SW480 (cell line): Measurements from ENCODE around the gene TIMM13.
A peak's percentile ranks its signal among the peaks of the same experiment; 100 is the strongest.
"Not testable (repeated sequence)": the region's sequence is repeated elsewhere in the genome, so short reads cannot be mapped to it uniquely, and the experiment has no call there.

ENCODE experiments used
- DNase-seq: peaks from one replicate; pipeline ENCODE4 v3.0.0-alpha.2; 2016; ENCODE audit warnings: low spot score

Gene TIMM13

DNA sequence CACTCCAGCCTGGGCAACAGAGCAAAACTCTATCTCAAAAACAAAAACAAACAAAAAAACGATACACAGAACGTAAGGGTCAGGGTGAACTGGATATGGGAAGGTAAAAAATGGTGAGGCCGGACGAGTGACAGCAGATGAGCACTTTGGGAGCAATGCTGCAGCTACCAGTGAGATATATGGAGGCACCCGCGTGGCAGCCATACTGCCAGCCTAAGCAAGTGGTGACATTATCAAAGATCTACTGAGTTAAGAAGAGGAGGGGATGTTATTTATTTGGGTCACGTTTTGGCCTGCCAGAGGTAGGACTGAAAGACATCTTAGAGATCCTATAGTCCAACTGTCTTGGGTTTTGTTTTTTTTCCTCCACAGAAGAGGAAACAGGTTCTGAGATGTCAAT lies 14.2 kb downstream of the TIMM13 start:
- no peak for DNase-seq

DNA sequence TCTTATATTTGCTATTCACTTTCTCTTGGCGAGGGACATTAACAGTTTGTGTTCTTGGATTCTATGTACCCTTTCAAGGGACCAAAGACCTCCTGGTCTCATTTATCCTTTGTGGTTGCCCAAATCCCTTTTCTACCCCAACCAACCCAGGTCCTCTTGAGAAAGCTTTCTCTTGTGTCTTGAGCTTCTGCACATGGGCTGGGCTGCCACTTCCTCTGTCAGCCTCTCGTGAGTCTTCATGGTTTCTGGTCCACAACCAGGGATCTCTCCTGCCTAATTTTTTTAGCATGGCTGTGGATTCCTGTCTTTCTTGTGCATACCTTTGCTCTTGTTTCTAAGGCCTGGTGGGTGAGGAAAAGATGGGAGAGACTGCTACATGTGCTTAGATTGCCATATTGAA lies 14.9 kb downstream of the TIMM13 start:
- no peak for DNase-seq

GRCh38 chr19:2411709-2412108 lies 15.7 kb downstream of the TIMM13 start:
- no peak for DNase-seq

GRCh38 chr19:2410023-2410422 lies 17.4 kb downstream of the TIMM13 start:
- DNase-seq, result no peak

DNA sequence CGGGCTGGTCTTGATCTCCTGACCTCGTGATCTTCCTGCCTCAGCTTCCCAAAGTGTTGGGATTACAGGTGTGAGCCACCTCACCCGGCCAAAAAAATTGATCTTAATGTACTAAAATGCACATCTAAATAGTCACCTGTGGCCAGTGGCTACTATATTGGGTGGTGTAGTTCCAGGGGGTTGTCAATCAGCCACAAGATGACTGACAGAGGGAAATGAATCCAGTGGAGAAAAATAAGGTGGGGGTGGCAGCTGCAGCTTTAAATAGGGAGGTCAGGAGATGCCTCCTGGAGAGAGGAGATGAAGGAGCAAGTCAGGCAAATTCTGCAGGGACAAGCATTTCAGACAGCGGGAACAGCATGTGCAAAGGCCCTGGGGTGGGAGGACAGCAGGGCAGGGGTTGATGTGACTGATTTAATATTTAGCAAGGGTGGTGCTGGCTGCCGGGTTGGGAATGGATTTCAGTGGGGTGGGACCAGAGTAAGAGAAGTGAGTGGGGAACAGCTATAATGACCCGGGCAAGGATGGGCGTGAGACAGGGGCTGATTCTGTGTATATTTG lies 18.0 kb downstream of the TIMM13 start:
- DNase-seq, result no peak

DNA sequence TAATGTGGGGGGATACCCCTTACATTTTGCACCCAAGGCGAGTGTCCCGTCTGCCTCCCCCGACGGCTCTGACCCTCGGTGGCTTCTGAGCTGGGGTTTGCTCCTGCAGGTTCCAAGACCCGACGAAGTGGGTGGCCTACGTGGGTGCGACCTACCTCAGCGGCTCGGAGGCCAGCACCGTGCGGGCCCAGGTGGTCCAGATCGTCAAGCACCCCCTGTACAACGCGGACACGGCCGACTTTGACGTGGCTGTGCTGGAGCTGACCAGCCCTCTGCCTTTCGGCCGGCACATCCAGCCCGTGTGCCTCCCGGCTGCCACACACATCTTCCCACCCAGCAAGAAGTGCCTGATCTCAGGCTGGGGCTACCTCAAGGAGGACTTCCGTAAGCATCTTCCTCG lies 19.1 kb downstream of the TIMM13 start:
- DNase-seq, result no peak

GRCh38 chr19:2399582-2399981 lies 27.8 kb downstream of the TIMM13 start:
- no peak for DNase-seq

GRCh38 chr19:2398735-2399305 lies 28.6 kb downstream of the TIMM13 start:
- no peak for DNase-seq

DNA sequence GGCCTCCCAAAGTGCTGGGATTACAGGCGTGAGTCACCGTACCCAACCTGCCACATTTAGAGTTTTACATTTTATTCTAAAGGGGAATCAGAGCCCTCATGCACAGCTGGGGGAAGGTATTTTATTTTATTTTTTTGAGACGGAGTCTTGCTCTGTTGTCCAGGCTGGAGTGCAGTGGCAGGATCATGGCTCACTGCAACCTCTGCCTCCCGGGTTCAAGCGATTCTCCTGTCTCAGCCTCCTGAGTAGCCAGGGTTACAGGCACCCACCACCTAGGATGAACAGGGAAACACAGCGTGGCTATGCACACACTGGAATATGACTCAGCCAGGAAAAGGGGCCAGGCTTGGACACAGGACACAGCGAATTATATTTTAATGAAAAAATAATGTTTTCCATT lies 30.2 kb downstream of the TIMM13 start:
- not testable (repeated sequence) for DNase-seq

GRCh38 chr19:2395293-2395829 lies 32.0 kb downstream of the TIMM13 start:
- not testable (repeated sequence) for DNase-seq

DNA sequence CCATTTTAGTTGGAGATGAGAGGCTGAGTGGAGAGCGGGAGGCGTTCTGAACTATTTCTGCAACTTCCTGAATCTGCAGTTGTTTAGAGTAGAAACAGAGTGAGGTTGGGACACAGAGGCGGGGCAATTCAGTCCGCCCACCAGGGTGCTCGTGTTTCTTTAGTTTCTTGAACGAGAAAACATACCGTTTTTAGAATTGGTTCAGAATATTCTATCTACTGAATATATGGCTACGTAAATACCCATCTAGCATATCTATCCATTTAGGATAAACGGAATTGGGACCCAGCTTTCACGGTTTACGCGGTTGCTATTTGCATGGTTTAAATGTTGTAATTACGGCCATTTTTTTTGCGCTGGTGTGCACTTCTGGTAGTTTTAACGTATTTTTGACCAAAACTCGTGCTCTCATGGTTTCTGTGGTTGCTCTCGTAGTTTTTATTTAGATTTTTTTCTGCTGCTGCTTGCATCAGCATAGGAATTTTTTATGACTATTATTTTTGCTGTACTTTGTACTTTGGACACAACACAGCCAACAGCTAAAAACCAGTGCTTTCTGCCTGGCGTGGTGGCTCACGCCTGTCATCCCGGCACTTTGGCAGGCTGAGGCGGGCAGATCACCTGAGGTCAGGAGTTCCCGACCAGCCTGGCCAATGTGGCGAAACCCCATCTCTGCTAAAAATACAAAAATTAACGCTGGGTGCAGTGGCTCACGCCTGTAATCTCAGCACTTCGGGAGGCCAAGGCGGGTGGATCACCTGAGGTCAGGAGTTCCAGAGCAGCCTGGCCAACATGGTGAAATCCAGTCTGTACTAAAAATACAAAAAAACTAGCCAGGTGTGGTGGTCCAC lies 32.7 kb downstream of the TIMM13 start:
- peak; percentile 32 for DNase-seq

- no peak for DNase-seq
Measured at GRCh38 chr19:2394054-2394441, 33.3 kb downstream of the TIMM13 start.

DNA sequence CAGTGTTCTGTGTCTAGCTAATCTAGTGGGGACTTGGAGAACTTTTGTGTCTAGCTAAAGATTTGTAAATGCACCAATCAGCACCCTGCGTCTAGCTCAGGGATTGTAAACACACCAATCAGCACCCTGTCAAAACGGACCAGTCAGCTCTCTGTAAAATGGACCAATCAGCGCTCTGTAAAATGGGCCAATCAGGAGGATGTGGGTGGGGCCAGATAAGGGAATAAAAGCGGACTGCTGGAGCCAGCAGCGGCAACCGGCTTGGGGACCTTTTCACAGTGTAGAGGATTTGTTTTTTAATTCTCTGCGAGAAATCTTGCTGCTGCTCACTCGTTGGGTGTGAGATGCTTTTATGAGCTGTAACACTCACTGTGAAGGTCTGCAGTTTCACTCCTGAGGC lies 34.5 kb downstream of the TIMM13 start:
- not testable (repeated sequence) for DNase-seq

GRCh38 chr19:2392366-2392765 lies 35.0 kb downstream of the TIMM13 start:
- DNase-seq, result no peak

DNA sequence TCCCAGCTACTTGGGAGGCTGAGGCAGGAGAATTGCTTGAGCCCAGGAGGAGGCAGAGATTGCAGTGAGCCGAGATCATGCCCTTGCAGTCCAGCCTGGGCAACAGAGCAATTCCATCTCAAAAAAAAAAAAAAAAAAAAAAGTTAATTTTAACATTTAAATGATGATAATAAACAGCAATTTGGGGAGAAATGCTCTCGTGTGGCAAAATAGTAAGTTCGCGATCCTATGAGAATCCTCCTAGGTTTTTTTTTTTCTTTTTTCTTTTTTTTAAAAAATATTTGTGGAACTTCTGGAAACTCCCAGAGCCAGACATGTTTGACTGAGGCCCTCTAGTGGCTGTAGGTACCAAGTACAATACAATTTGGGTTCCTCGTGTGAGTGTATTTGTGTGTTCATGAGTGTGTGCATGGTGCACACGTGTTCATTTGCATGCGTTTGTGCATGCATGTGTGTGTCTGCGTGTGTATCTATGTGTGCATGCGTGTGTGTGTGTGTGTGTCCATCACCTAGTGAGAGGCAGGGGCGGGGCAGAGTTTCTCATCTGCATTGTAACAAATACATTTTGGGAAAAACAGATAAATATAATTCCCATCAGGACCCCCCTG lies 36.2 kb downstream of the TIMM13 start:
- peak; percentile 61 for DNase-seq

- DNase-seq, result no peak
Measured at GRCh38 chr19:2389594-2389993, 37.8 kb downstream of the TIMM13 start.

DNA sequence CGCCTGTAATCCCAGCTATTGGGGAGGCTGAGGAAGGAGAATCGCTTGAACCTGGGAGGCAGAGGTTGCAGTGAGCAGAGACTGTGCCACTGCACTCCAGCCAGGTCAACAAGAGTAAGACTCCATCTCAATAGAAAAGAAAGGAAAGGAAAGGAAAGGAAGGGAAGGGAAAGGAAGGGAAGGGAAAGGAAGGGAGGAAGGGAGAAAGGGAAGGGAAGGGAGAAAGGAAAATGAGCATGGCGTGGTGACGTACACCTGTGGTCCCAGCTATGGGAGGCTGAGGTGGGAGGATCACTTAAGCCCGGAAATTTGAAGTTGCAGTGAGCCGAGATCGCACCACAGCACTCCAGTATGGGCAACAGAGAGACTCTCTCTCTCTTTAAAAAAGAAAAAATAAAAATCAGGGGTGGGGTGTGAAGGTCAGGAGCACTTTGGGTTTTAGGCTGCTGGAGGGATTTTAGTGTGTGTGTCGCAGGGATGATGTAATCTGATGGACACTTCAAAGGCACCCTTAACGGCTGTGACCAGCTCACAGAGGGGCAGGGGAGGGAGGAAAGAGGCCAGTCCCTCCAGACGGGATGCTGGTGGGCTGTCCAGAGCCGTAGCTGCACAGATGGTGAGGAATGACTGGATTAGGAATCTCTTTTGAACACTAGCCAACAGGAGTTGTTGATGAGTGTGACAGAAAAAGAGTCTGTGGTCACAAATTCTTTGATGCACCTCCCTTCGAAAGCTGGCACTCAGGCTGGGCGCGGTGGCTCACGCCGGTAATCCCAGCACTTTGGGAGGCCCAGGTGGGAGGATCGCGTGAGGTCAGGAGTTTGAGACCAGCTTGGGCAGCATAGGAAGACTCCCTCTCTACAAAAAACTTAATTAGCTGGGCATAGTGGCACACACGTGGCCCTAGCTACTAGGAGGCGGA lies 39.8 kb downstream of the TIMM13 start:
- peak; percentile 36 for DNase-seq

DNA sequence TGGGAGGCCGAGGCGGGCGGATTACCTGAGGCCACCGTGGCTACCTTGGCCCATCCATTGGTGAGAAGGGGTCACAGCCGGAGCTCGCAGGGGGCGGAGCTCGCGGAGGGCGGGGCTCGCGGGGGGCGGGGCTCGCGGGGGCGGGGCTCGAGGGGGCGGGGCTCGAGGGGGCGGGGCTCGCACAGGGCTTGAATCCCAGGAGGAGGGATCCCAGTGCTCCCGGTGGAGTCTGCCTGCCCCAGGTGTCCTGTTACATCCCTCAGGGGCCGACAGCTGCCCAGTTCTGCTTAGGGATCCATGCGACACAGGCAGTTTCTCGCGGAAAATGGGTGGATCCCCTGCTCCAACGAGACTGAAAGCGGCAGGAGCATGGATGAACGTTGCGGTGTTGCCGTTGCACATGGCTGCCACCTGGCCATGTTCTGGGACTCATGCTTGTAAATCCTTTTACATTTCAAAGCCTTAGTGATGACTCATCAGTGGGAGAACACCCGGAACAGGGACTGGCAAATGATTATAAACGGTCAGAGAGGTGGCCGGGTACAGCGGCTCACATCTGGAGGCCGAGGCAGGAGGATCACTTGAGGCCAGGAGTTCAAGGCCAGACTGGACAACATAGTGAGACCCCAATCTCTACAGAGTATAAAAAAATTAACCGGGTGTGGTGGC lies 42.2 kb downstream of the TIMM13 start:
- DNase-seq, result peak; percentile 93

DNA sequence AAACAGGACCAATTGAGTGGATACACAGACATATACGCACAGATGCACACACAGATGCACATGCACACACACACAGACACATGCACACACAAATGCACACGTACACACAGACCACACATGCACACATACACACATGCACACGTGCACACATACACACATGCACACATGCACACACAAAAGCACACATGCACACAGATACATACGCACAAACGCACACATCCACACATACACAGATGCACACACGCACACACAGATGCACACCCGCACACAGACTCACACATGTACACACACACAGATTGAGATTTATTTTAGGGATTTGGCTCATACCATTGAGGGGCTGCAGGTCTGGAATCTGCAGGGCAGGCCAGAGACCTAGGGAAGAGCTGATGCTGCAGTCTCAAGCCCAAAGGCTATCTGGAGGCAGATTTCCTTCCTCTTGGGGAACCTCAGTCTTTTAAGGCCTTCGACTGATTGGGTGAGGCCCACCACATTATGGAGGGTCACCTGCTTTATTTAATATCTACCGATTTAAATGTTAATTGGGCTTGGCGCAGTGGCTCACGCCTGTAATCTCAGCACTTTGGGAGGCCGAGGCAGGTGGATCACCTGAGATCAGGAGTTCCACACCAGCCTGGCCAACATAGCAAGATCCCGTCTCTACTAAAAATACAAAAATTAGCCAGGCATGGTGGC lies 44.7 kb downstream of the TIMM13 start:
- DNase-seq, result no peak

DNA sequence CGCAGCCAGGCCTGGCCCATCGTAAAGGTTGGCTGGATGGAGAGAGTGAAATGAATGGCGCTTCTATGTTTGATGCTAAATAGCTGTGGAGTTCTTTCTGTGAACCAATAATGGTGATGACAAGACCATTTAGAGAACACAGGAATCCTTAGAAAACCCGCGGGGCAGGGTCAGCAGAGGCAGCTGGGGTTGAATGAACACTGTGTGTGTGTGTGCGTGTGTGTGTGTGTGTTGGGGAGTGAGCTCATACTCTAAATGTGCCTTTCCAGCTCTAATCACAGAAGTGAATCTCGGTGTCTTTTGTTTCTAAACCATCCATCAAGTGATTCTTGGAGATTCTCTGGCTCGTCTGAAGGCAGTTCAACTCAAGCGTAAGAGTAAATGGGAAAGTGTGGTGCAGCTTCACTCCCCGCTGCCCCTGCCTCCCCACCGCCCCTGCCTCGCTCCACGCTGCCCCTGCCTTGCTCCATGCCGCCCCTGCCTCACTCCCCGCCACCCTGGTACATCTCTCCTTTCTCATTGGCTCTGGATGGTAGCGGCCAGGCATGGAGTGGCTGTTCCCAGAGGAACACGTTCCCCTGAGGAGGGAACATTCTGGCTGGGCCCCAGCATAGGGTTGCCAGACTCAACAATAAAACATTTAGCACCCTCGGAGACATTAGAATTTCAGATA lies 46.1 kb downstream of the TIMM13 start:
- DNase-seq, result no peak
